GM15510 (cell line): ENCODE data around the gene KRT6C.

ENCODE experiments used
- POLR2A ChIP-seq: IDR thresholded peaks from 3 replicates; pipeline ENCODE4 v1.6.1; 2011; ENCODE audit warnings: borderline replicate concordance; ENCODE audit not compliant: insufficient read length; ENCODE audit errors: extremely low read depth

The KRT6C gene

DNA sequence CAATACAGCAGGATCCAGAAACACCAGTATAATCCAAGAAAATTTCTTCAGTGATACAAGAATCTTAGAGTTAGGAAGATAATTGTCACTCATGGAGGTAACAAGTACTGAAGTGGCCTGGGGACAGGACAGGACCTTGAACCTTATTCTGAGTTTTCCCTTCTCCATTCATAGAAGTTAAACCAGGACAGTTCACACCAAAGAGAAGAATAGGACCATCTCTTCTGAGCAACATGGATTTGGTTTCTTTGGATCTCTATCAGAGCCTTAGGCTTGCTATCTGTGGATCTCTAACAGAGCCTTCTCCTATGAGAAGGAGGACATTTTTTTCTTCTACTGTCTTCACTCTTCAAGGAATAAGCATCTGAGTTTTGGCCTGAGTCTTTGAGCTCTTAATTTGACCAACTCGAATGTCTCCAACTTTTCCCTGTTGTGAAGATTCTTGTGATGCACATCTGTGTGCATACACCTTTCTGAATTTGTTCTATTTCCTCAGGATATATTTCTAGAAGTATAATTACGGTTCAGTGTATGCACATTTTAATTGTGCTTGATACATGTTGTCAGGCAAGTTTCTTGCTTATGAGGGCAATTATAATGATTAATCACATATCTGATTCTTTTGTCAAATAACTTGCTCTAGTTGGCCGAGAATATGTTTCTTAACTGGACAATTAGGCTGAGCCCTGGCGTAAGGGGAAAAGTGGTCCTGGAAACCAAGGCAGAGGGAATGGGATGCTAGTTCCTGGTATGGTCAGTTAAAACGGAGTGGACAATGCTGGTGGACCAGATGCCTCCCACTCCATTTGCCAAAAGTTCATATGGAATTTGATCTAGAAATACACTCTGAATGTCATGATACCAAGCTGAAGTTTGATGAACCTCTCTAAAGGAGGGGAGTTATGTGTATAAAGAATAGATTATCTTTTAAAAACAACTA is 12.8 kb upstream of the KRT6C start:
- TF ChIP-seq POLR2A = no peak

GRCh38 chr12:52480073-52480472 is 6.5 kb upstream of the KRT6C start:
- no peak for TF ChIP-seq POLR2A

DNA sequence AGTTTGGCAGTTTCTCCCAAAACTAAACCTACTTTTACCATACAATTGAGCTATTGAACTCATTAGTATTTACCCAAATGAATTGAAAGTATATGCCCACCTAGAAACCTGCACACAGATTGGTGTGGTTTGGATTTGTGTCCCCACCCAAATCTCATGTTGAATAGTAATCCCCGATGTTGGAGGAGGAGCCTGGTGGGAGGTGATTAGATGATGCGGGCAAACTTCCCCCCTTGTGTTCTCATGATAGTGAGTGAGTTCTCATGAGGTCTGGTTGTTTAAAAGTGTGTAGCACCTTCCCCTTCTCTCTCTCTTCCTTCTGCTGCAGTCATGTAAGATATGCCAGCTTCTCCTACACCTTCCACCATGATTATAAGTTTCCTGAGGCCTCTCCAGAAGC is 4.0 kb upstream of the KRT6C start:
- no peak for TF ChIP-seq POLR2A

- TF ChIP-seq POLR2A = no peak
These were observed 607 bp upstream of the KRT6C start for GRCh38 chr12:52474212-52474611.

DNA sequence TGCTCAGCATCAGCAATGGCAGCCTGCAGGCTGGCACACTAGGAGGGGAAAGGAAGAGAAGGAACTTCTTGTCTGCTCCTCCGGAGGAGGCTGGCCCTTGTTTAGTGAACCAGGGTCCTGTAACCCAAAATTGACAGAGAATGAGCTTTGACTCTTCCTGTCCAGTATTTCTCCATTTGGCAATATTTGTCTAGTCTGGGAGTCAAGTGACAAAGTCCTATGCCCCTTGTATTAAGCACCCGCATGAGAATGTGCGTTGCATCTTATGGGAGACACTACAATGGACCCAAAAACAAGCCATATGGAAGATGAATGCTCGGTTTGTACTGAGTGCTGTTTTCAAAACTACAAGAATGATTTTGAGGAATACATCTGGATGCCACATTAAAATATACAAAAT is 3.8 kb downstream of the KRT6C start:
- no peak for TF ChIP-seq POLR2A

- no peak for TF ChIP-seq POLR2A
These were observed 8.7 kb downstream of the KRT6C start for GRCh38 chr12:52464897-52465296.

- TF ChIP-seq POLR2A = no peak
These were observed 11.9 kb downstream of the KRT6C start for GRCh38 chr12:52461693-52462092.

GRCh38 chr12:52458861-52459260 is 14.7 kb downstream of the KRT6C start:
- TF ChIP-seq POLR2A = no peak

GRCh38 chr12:52455821-52456220 is 17.8 kb downstream of the KRT6C start:
- TF ChIP-seq POLR2A = no peak

- no peak for TF ChIP-seq POLR2A
These were observed 19.0 kb downstream of the KRT6C start for GRCh38 chr12:52454411-52455201.

DNA sequence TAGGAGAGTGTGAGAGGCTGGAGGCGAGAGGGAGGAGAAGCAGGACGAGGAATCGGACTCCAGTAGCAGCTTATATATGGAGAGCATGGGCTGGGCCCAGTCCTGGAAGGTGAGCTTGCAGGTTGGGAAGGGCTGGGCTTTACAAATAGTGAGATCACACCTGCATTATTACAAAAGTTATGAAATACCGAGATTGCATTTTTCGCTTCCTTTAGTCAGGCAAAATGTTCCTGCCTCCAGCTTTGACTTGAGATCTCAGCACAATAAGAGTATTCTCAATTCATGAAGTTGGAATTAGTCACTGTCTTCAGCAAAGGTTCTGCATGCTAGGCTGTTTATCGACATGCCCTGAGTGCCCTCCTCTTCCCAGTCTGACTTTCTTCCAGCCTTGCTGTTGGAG is 21.5 kb downstream of the KRT6C start, which contains the start of gene KRT6B:
TSS of gene KRT6B (minus strand) at position 46 of the 400 bp plus-strand sequence. CDS start 68 bp downstream, outside the sequence.
- TF ChIP-seq POLR2A = no peak

- no peak for TF ChIP-seq POLR2A
These were observed 25.4 kb downstream of the KRT6C start for GRCh38 chr12:52448228-52448627.

DNA sequence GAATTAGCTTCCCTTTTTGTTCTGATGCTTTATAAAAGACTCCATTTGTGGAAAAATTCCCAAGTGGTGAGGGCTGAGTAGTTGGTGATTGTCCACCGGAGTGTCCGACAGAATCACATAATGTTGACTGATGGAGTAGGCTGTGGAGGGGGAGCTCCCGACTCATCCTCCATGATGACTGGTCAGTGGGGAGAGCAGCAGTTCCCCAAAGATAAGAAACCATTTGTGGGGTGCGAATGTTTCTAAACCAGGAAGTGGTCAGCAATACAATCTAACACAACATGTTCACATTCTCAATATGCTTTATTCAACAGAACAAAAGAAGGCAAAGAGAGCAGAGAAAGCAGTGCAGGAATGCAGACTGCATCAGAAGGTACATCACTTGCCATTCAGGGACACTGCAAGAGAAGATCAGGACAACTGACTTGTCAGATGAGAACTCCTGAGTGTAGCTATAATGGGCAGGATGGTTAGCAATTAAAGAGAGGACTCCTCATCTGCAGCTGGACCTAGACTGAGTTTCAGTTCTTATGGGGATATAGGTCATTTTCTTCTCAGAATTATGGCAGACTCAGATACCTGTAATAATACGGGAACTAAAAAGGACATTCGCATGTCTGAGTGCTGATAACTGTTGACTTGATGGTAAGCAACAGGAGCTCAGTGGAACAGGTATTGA is 27.1 kb downstream of the KRT6C start:
- no peak for TF ChIP-seq POLR2A

DNA sequence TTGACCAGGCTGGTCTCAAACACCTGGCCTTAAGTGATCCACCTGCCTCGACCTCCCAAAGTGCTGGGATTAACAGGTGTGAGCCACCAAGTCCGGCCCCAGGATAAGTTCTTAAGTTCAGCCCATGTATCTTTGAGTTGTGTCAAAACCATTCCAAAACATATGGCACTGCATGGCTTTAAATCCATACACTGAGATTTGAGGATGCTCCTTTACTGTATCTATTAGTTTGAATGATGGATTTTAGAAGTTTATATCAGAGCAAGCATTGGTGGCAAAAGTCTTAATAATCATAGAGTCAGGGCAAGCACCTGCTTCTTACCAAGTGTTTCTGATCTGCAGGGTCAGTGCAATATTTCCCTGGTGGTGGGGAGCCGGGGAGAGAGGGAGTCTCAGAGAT is 27.7 kb downstream of the KRT6C start:
- TF ChIP-seq POLR2A = no peak
